GM21576 (cell line): Measurements from ENCODE around the gene COPZ2.
"Not testable (repeated sequence)": the region's sequence is repeated elsewhere in the genome, so short reads cannot be mapped to it uniquely, and the experiment has no call there.

ENCODE experiments used
- ATAC-seq: cut with Tn5 transposase; IDR thresholded peaks from one replicate; pipeline ENCODE4 v1.9.1; 2021; ENCODE audit warnings: mild to moderate bottlenecking, moderate library complexity; ENCODE audit not compliant: unreplicated experiment

The COPZ2 gene

GRCh38 chr17:48034734-48035133 lies 2.9 kb downstream of the COPZ2 start:
- ATAC-seq, result not testable (repeated sequence)

GRCh38 chr17:48031966-48032365 lies 5.6 kb downstream of the COPZ2 start:
- no peak for ATAC-seq

DNA sequence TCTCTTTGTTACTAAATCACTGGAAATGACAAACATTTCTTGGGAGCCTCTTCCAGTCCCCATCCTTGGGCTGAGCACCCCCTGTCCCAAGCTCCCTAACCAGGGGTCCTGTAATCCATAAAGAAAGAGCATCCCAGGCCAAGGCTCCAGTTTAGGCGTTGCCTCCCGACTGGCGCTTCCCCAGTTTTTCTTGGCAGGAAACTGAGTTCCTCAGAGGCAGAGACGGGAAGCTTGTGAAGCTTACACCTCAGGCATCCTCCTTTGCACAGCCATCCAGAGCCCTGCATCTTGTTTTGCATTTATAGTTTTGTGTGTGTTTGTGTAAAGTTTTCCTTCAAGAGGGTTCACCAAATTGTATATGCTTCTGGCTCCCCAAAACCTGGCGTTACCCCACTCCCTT lies 7.1 kb downstream of the COPZ2 start:
- ATAC-seq, result no peak

DNA sequence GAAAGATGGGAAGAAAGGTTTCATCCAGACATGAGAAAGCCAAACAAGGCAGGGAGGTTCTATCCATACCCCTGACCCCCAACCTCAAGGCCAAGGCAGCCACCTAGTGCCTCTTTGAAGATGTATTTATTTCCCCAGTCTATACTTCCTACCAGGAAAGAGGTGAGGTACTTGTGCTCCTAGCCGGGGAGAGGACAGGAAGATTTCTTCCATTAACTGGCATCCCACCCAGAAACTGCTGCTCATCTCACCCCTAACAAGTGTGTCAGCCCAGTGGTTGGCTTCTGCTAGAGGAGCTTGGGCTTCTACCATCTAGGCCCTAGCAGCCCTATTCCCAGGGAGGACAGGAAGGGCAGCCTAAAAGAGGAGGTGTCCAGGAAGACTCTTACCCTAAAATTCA lies 8.9 kb downstream of the COPZ2 start:
- no peak for ATAC-seq

- no peak for ATAC-seq
Observed at GRCh38 chr17:48027322-48027981, 10.1 kb downstream of the COPZ2 start.

DNA sequence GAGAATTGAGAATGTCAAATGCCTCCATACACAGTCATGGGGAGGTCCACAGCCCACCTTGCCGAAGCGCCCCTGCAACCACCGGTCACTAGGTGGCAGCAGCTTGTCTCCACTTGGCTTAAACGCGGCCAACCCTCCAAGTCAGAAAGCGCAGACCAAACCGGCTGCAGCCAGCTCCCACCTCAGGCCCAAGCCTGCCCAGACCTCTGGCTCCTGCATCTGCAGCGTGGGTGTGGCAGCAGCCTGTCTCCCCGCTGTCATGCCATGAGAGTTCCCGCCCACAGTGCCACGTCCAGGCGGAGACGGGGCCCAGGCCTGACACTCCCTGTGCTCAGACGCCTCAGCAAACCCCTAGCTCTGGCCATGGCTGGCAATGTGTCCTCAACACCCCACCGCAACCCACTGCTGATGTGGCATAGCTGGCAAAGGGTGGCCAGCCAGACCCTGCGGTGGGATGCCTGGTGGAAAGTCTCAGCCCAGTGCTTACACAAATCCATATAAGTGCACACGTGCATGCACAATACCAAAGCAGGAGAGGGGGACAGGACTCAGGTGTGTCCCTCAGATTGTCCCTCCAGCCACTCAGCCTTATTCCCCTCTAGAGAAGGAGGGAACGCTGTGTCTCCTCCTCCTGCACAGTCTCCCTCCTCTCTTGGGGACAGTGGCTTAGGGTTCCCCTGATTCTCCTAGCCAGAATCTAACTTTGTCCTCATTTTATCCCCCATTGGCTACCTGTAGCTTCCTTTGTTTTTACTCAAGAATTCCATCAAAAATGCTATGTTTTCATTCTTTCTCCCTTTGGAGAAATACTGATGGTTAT lies 10.9 kb downstream of the COPZ2 start:
- no peak for ATAC-seq

DNA sequence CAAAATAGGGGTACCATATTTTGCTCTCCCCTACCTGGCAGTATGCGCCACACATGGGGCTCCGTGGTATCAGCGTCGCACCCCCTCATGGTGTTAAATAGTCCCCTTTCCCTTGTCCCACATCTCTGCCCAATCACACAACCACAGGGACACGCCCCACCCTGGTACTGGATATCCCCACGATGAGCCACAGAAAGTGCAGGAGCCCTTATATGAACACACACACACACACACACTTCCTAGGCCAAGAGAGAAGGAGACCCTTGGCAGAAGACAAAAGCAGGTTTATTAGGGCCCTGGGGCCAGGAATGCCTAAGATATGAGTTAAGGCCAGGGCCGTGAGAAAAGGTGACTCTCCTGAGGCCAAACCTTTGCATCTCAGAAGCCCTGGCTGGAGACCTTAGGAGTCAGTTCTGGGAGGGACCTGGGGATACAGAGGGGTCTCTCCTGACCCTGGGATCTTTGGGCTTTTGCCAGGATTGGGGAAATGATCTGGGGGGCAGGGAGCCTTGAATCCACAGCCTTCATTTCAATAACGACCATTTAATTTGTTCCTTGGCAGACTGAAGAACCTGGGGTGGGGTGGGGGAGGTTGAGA lies 11.6 kb downstream of the COPZ2 start:
- no peak for ATAC-seq

DNA sequence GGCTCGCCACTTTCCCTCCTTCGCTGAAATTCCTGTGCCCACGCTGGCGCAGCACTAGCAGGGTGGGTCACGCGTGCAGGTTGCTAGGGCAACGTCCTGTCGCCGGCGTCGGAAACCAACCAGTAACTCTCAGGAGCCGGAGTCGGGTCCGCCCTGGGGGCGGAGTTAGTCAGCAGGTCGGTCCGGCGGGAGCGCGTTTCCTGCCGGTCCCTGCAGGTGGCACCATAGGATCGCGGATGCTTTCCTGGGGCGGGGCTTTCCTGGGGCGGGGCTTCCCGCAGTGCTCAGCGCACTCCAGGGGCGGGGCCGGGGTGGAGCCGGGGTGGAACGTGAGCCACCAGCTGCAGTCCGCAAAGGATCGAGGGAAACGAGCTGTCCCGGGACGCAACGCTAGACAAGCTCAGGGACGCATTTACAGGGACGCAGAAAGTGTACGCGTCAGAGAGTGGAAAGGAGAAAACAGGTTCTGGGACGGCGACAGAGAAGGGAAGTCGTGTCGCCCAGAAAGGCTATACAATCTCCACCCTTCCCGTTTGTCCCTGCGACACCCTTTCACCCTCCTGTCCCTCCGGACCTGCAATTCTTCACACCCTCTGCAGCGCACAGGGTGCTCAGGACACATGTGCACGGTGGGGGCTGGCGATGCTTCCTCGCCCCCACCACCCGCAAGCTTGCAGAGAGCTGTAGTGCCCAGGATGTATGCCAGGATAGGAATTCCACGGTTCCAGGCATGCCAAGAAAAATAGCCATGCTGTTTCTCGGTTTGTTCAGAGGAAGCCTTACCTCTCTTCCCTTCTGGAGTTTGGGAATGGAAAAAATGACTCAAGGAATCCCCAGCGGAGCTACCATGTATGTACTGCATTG lies 12.3 kb downstream of the COPZ2 start:
- peak; percentile 76 for ATAC-seq

- ATAC-seq, result no peak
Observed at GRCh38 chr17:48024149-48025039, 13.2 kb downstream of the COPZ2 start.

- ATAC-seq, result no peak
Observed at GRCh38 chr17:48023400-48024148, 14.0 kb downstream of the COPZ2 start.

- no peak for ATAC-seq
Observed at GRCh38 chr17:48022901-48023300, 14.7 kb downstream of the COPZ2 start.

DNA sequence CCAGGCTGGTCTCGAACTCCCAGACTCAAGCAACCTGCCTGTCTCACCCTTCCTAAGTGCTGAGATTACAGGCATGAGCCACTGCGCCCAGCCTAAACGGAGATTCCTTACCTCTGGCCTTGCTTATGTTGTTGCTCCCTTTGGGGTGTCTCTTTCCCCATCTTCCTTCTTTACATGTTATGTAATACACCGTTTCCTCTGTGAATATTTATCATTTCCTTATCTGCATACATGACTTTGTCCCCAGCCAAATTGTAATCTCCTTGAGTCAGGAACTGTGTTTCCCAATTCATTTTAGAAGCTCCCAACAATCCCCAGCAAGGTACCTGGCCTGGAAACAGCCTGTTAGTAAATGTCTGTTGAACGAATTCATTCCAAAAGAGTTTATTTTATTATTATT lies 15.7 kb downstream of the COPZ2 start:
- ATAC-seq, result no peak

DNA sequence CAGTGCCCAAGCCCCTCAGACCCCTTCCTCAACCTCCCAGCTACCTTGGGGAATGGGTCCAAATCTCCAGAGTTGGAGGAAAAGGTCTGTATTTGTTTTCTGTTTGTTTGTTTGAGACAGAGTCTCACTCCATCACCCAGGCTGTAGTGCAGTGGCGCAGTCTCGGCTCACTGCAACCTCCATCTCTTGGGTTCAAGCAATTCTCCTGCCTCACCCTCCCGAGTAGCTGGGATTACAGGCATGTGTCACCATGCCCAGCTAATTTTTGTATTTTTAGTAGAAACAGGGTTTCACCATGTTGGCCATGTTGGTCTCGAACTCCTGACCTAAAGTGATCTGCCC lies 19.8 kb downstream of the COPZ2 start:
- not testable (repeated sequence) for ATAC-seq

DNA sequence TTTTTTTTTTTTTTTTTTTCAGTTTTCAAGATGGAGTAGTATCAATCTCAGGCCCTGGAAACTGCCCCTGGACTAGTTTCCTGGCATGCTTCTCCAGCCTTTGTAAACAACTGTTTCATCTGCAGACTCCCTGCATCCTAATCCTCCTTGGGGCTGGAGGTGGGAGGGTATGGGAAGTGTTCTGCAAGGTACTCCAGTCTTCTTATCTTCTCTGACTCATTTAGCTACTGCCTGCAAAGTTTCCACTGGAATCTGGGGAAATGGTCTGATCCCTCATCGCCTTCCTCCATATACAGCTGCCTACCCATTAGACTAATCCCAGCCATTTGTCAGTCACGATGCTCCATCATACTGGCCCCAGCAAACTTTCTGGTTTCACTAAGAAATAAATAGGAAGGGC lies 21.5 kb downstream of the COPZ2 start:
- ATAC-seq, result no peak

DNA sequence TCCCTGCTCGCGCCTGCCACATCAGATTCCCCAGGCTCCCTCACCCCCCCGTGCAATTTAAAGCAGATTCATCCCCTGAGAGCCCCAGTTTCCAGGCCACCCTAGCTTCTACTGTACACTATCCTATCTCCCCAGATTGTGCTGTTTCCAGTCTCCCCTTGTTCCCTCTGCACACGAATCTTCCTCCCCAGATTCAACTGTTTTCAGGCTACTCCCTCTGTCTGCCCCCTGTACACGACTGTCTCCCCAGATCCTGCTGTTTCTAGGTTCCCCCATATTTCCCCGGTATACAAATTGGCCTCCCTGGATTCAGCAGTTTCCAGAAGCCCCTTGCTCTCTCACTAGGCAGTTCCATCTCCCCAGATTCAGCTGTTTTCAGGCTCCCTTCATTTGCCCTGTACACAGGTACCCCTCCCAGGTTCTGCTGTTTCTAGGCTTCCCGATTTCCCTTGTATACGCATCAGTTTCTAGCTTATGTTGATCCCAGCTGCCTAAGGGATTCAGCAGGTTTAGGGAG lies 22.9 kb downstream of the COPZ2 start:
- no peak for ATAC-seq

GRCh38 chr17:48013876-48014594 lies 23.6 kb downstream of the COPZ2 start:
- ATAC-seq, result no peak

- ATAC-seq, result no peak
Observed at GRCh38 chr17:48012654-48013053, 24.9 kb downstream of the COPZ2 start.

DNA sequence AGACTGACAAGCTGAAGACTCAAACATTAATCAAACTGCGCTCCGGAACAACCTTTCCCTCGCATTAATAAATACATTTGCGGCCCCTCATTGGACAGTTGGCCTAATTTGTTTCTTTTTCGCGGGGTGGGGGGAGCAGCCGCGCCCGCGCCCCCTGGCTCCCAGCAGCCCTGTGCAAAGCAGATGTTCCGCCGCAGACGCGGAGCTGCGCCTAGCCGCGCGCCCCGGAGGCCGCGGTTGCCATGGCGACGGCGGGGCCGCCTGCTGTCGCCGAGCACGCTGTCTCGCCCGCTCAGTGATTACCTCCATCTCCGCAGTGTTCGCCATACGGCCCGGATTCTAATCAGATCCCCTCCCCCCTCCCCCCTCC lies 25.5 kb downstream of the COPZ2 start:
- ATAC-seq, result no peak
